PFSK-1 (cell line): Measurements from ENCODE around the gene IGSF9.

Source experiments
- POLR2AphosphoS5 ChIP-seq: IDR thresholded peaks from 2 replicates; pipeline ENCODE4 v1.6.1; 2012; ENCODE audit warnings: low read depth, mild to moderate bottlenecking, control low read depth, low read length, moderate library complexity
- SIN3A ChIP-seq: IDR thresholded peaks from 2 replicates; pipeline ENCODE4 v1.6.1; 2012; ENCODE audit warnings: mild to moderate bottlenecking, low read length, moderate library complexity, borderline replicate concordance; ENCODE audit not compliant: insufficient read depth
- TAF1 ChIP-seq: IDR thresholded peaks from 2 replicates; pipeline ENCODE4 v1.6.1; 2012; ENCODE audit warnings: low read length, control low read depth, borderline replicate concordance; ENCODE audit not compliant: insufficient read depth

- TF ChIP-seq SIN3A (no peak), POLR2AphosphoS5 (no peak), TAF1 (no peak)
These were observed 12.4 kb upstream of the IGSF9 start for GRCh38 chr1:159957824-159958268.
